ENCODE measurements around the gene PIF1. TPM values are rescaled to one million over a fixed set of nuclear protein-coding genes. Genes with fewer than 3 reads are reported as not detected.

Gene PIF1
- total RNA-seq, 2 donors from 2014 or later = 24.7 to 91.9 TPM

DNA sequence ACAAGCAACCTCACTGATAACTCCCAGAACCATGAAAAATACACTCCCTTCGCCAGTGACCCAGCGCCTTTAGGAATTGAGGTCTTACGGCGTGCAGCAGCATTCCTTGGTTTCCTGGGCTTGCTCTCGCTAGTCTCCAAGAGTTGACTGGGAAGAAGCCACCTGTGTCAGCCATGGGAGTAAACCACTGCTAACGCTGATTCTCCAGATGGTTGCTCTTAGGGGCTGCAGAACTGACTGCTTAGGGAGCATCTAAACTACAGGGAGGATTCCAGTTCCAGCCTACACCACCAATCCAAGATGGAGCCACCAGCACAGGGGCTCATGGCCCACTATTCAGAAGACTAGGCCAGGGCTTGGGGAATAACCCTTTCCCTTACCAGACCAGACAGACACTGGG, 52.5 kb downstream of the PIF1 start:
- H3K27ac Mint-ChIP-seq = no peak overlapping the region
- no peaks in the 10 kb centered on the region for H3K36me3 Mint-ChIP-seq
- no peak overlapping the region for H3K4me3 Mint-ChIP-seq
- no peaks in the 10 kb centered on the region for H3K9me3 Mint-ChIP-seq
- ATAC-seq = no peak
- no peak for DNase-seq (ENCODE audit: low spot score)
- H3K4me1 Mint-ChIP-seq (ENCODE audit: low read depth in 2 of 2) = peaks cover 4 to 9% of the 10 kb centered on the region in 2 donors
- peaks cover 3 to 7% of the 10 kb centered on the region in 2 donors for H3K27me3 Mint-ChIP-seq

DNA sequence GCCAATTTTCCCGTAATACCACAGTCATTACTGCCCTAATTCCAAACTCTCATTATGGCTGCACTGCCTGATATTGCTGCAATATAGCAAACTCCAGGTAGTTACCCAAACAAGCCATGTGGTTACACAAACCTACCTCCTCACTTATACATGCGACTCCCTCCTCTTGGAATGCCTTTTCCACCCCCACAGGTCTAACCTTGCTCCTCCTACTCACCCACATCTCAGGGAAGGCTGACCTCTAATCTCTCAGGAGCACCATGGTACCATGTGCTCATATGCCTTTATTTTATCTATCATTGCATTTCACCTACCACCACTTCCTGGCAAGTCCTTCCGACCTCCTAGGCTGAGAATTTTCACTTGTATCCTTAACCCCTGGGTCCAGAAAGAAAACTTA, 53.0 kb downstream of the PIF1 start:
- ATAC-seq (no peak), DNase-seq (ENCODE audit: low spot score) (no peak)
- Mint-ChIP-seq H3K9me3 (no peaks in the 10 kb centered on the region), H3K36me3 (no peaks in the 10 kb centered on the region), H3K27me3 (peaks cover 3 to 7% of the 10 kb centered on the region in 2 donors), H3K27ac (no peak overlapping the region), H3K4me3 (no peak overlapping the region), H3K4me1 (ENCODE audit: low read depth in 2 of 2) (peaks cover 4 to 12% of the 10 kb centered on the region in 2 donors)

DNA sequence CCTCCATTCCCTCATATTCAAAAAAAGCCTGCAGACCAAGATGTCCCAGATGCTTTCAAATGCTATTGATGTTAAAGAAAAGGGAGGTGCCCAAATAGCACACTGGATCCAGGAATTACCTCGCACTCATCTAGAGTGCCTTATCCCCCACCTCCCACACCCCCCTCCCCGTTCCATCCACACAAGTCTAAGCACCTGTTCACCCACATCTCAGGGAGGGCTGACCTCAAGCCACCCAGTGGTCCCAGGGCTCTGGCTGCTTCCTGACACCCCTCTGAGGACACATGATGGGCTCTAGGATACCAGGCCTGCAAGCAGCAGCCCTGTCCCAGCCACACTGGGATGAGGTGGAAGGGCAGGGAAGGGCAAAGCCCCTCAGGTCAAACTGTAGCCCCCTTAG, 54.8 kb downstream of the PIF1 start:
- ATAC-seq (no peak), DNase-seq (ENCODE audit: low spot score) (no peak)
- Mint-ChIP-seq H3K27ac (no peak overlapping the region), H3K27me3 (peaks cover 3 to 7% of the 10 kb centered on the region in 2 donors), H3K4me1 (ENCODE audit: low read depth in 2 of 2) (peaks cover 4 to 15% of the 10 kb centered on the region in 2 donors), H3K9me3 (no peaks in the 10 kb centered on the region), H3K4me3 (no peak overlapping the region), H3K36me3 (no peaks in the 10 kb centered on the region)

DNA sequence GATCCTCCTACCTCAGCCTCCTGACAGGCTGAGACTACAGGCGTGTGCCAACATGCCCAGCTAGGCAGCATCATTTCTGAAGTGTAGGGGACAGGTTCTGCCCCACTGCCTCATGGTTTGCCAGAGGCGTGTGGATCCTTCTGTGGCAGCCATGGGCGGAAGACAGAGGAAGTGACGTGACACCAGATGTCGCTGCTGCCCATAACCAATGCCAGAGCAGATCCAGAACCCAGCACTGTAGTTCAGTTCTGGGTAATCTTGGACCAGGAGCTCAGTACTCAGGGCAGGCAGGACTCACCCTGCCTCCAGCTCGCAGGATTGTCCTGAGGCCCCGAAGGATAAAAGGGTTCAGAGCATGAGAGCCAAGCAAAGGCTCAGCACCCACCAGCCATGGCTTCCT, 58.2 kb downstream of the PIF1 start:
- Mint-ChIP-seq H3K27ac (peak overlapping the region in 1 of 2 donors; percentile 51), H3K9me3 (no peaks in the 10 kb centered on the region), H3K4me3 (no peak overlapping the region), H3K4me1 (ENCODE audit: low read depth in 2 of 2) (peaks cover 0 to 17% of the 10 kb centered on the region in 2 donors), H3K27me3 (peaks cover 0 to under 1% of the 10 kb centered on the region in 2 donors), H3K36me3 (no peaks in the 10 kb centered on the region)
- peak; percentile 51 to 52 for ATAC-seq
- no peak for DNase-seq (ENCODE audit: low spot score)

DNA sequence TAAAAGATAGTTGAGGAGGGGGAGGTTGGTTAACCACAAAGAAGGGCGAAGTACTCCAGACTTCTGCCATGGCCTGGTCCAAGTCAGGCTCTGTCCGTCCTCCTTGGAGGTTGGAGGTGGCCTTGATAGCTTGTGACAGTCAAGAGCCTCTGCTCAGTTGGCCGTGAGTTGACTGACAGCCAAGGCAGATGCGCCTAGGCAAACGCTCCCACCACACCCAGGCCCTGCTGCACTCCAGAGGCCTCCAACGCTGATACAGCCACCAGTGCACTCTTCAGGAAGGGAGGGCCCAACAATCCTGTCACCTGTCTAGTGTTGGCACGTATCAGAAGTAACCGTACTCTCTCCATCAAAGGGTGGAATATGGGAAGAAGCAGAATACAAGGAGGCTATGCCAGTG, 59.4 kb downstream of the PIF1 start:
- no peak for DNase-seq (ENCODE audit: low spot score)
- H3K4me1 Mint-ChIP-seq (ENCODE audit: low read depth in 2 of 2) = peaks cover 0 to 17% of the 10 kb centered on the region in 2 donors

More for the DNA sequence above, 59.4 kb downstream of the PIF1 start:
- Mint-ChIP-seq H3K9me3 (no peaks in the 10 kb centered on the region), H3K27ac (no peak overlapping the region), H3K27me3 (no peaks in the 10 kb centered on the region), H3K36me3 (no peaks in the 10 kb centered on the region), H3K4me3 (no peak overlapping the region)
- no peak for ATAC-seq

Other genes with a start within 250 kb of the PIF1 start
- 1 to 10 TPM in 1 of 2 donors, under 1 TPM in 1; 0.33 to 1.7 TPM for gene RBPMS2, start 50.1 kb downstream of the PIF1 start, total RNA-seq
- gene PLEKHO2, start 16.3 kb upstream of the PIF1 start, total RNA-seq = 10 to 100 TPM; 31.2 to 47.2 TPM
- 1 to 10 TPM; 3.1 to 5.0 TPM for gene ANKDD1A, start 86.3 kb upstream of the PIF1 start, total RNA-seq
- 10 to 100 TPM; 39.1 to 67.9 TPM for gene SPG21, start 164.3 kb upstream of the PIF1 start, total RNA-seq
- 10 to 100 TPM; 17.8 to 18.5 TPM for gene MTFMT, start 204.0 kb upstream of the PIF1 start, total RNA-seq
- not detected for gene SLC51B, start 219.7 kb upstream of the PIF1 start, total RNA-seq
- gene RASL12, start 242.3 kb upstream of the PIF1 start, total RNA-seq = not detected

All from natural killer cell treated with Interleukin-12 subunit alpha and Interleukin-12 subunit beta and Interleukin-15 and Interleukin-18, amount 100 ng/mL, for 72 hours (primary cell).